ENCODE data around the gene WNT4.

GRCh38 chr1:22139066-22139594 is 3.8 kb downstream of the WNT4 start:
- TF ChIP-seq SP1 (IDR thresholded peaks at IDR 0.05; ENCODE audit: low read depth) = no peak
- TF ChIP-seq POLR2A (IDR thresholded peaks at IDR 0.05; ENCODE audit: borderline replicate concordance, extremely low read depth, insufficient read depth, insufficient read length) = no peak
- TF ChIP-seq CTCF (IDR thresholded peaks at IDR 0.05 in 2 of 3, conservative IDR thresholded peaks at IDR 0.05 in 1 of 3; ENCODE audit: borderline replicate concordance in 1 of 3, insufficient read depth in 1 of 3, low read depth in 2 of 3, low read length in 2 of 3) = no peak
- TF ChIP-seq EZH2 (IDR thresholded peaks at IDR 0.05) = no peak
- TF ChIP-seq, protein P1, sequence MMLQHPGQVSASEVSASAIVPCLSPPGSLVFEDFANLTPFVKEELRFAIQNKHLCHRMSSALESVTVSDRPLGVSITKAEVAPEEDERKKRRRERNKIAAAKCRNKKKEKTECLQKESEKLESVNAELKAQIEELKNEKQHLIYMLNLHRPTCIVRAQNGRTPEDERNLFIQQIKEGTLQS (IDR thresholded peaks at IDR 0.05) = no peak
- TF ChIP-seq RAD21 (IDR thresholded peaks at IDR 0.05; ENCODE audit: low read depth) = no peak
- no peak for TF ChIP-seq TCF7L2 (IDR thresholded peaks at IDR 0.05; ENCODE audit: borderline replicate concordance, extremely low read depth, insufficient read depth, insufficient read length)
- TF ChIP-seq, protein P2, sequence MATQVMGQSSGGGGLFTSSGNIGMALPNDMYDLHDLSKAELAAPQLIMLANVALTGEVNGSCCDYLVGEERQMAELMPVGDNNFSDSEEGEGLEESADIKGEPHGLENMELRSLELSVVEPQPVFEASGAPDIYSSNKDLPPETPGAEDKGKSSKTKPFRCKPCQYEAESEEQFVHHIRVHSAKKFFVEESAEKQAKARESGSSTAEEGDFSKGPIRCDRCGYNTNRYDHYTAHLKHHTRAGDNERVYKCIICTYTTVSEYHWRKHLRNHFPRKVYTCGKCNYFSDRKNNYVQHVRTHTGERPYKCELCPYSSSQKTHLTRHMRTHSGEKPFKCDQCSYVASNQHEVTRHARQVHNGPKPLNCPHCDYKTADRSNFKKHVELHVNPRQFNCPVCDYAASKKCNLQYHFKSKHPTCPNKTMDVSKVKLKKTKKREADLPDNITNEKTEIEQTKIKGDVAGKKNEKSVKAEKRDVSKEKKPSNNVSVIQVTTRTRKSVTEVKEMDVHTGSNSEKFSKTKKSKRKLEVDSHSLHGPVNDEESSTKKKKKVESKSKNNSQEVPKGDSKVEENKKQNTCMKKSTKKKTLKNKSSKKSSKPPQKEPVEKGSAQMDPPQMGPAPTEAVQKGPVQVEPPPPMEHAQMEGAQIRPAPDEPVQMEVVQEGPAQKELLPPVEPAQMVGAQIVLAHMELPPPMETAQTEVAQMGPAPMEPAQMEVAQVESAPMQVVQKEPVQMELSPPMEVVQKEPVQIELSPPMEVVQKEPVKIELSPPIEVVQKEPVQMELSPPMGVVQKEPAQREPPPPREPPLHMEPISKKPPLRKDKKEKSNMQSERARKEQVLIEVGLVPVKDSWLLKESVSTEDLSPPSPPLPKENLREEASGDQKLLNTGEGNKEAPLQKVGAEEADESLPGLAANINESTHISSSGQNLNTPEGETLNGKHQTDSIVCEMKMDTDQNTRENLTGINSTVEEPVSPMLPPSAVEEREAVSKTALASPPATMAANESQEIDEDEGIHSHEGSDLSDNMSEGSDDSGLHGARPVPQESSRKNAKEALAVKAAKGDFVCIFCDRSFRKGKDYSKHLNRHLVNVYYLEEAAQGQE (IDR thresholded peaks at IDR 0.05; ENCODE audit: low read depth) = no peak

Measured in HCT116 (cell line).